LNCaP clone FGC (cell line): ENCODE measurements around the gene C1orf185.
"Not testable (repeated sequence)": the region's sequence is repeated elsewhere in the genome, so short reads cannot be mapped to it uniquely, and the experiment has no call there.

ENCODE experiments used
- DNase-seq: peaks from one replicate; pipeline ENCODE4 v3.0.0-alpha.2; 2011; ENCODE audit warnings: low read depth
- H3K4me3 ChIP-seq: 2 replicates; pipeline ENCODE4 v1.5.1; 2011; ENCODE audit warnings: mild to moderate bottlenecking, low read depth, low read length, control low read depth
- CTCF ChIP-seq: IDR thresholded peaks from 2 replicates; pipeline ENCODE4 v1.5.1; 2012; ENCODE audit warnings: mild to moderate bottlenecking; ENCODE audit not compliant: control insufficient read depth, insufficient read depth; ENCODE audit errors: extremely low read depth

Gene C1orf185

GRCh38 chr1:51133045-51133444 lies 31.0 kb downstream of the C1orf185 start:
- no peak for TF ChIP-seq CTCF
- DNase-seq: no peak
- no peak overlapping the region for H3K4me3 ChIP-seq

GRCh38 chr1:51137696-51138095 lies 35.7 kb downstream of the C1orf185 start:
- not testable (repeated sequence) for DNase-seq, H3K4me3 ChIP-seq

- DNase-seq: no peak
- H3K4me3 ChIP-seq: no peak overlapping the region
- peak; percentile 31; the same call in 1 of the 2 replicates for TF ChIP-seq CTCF
Measured at GRCh38 chr1:51139474-51139873, 37.4 kb downstream of the C1orf185 start.

- DNase-seq: no peak
- TF ChIP-seq CTCF: no peak
- no peak overlapping the region for H3K4me3 ChIP-seq
Measured at GRCh38 chr1:51147394-51147793, 45.4 kb downstream of the C1orf185 start.

- TF ChIP-seq CTCF: no peak
- DNase-seq: no peak
- H3K4me3 ChIP-seq: no peak overlapping the region
Measured at GRCh38 chr1:51154776-51155175, 52.7 kb downstream of the C1orf185 start.

- no peak for TF ChIP-seq CTCF
- no peak overlapping the region for H3K4me3 ChIP-seq
- DNase-seq: no peak
Measured at GRCh38 chr1:51156752-51157151, 54.7 kb downstream of the C1orf185 start.

GRCh38 chr1:51157395-51157794 lies 55.4 kb downstream of the C1orf185 start:
- TF ChIP-seq CTCF: no peak
- DNase-seq: no peak
- no peak overlapping the region for H3K4me3 ChIP-seq

- H3K4me3 ChIP-seq: no peak overlapping the region
- TF ChIP-seq CTCF: no peak
- DNase-seq: no peak
Measured at GRCh38 chr1:51158263-51158662, 56.2 kb downstream of the C1orf185 start.

GRCh38 chr1:51162560-51162959 lies 60.5 kb downstream of the C1orf185 start:
- not testable (repeated sequence) for DNase-seq, H3K4me3 ChIP-seq
